Measurements from ENCODE around the gene DIRAS2.

GRCh38 chr9:90613502-90613901 is 29.1 kb downstream of the DIRAS2 start:
- no peak for TF ChIP-seq FOXA1 (IDR thresholded peaks at IDR 0.05)
- no peak for TF ChIP-seq L3MBTL2 (conservative IDR thresholded peaks at IDR 0.05)
- no peak for TF ChIP-seq SUZ12 (IDR thresholded peaks at IDR 0.05)
- TF ChIP-seq FOXM1 (IDR thresholded peaks at IDR 0.05; ENCODE audit: borderline replicate concordance): no peak
- no peak for TF ChIP-seq BHLHE40 (IDR thresholded peaks at IDR 0.05; ENCODE audit: borderline replicate concordance)
- no peak for TF ChIP-seq LEF1 (IDR thresholded peaks at IDR 0.05; ENCODE audit: borderline replicate concordance)
- no peak for TF ChIP-seq NFRKB (IDR thresholded peaks at IDR 0.05)
- no peak for TF ChIP-seq SP1 (IDR thresholded peaks at IDR 0.05)
- TF ChIP-seq ZNF384 (IDR thresholded peaks at IDR 0.05): no peak
- no peak for TF ChIP-seq FOXK2 (IDR thresholded peaks at IDR 0.05)
- TF ChIP-seq TARDBP (IDR thresholded peaks at IDR 0.05): no peak
- TF ChIP-seq CTBP1 (IDR thresholded peaks at IDR 0.05; ENCODE audit: borderline replicate concordance): no peak
